Prostate gland (tissue), 2 donors: ENCODE measurements around the gene BIRC7.

Experiments used
- POLR2A ChIP-seq: fragments of 450-650 bp; IDR thresholded peaks from one replicate; pipeline ENCODE4 v1.6.1; 2016; ENCODE audit warnings: antibody characterized with exemption, mild to moderate bottlenecking
- TF ChIP-seq, protein P1 (sequence below), 4 experiments: fragments of 200-600 bp in 2 of 4; fragments of 450-650 bp in 2 of 4; sonication (generic) in 2 of 4; IDR thresholded peaks; 1 replicate in 3 of 4; 2 replicates in 1 of 4; pipeline ENCODE4 v1.5.1; 2016 to 2019; ENCODE audit warnings: antibody characterized with exemption in 4 of 4, mild to moderate bottlenecking in 2 of 4, moderate library complexity in 2 of 4

DNA sequence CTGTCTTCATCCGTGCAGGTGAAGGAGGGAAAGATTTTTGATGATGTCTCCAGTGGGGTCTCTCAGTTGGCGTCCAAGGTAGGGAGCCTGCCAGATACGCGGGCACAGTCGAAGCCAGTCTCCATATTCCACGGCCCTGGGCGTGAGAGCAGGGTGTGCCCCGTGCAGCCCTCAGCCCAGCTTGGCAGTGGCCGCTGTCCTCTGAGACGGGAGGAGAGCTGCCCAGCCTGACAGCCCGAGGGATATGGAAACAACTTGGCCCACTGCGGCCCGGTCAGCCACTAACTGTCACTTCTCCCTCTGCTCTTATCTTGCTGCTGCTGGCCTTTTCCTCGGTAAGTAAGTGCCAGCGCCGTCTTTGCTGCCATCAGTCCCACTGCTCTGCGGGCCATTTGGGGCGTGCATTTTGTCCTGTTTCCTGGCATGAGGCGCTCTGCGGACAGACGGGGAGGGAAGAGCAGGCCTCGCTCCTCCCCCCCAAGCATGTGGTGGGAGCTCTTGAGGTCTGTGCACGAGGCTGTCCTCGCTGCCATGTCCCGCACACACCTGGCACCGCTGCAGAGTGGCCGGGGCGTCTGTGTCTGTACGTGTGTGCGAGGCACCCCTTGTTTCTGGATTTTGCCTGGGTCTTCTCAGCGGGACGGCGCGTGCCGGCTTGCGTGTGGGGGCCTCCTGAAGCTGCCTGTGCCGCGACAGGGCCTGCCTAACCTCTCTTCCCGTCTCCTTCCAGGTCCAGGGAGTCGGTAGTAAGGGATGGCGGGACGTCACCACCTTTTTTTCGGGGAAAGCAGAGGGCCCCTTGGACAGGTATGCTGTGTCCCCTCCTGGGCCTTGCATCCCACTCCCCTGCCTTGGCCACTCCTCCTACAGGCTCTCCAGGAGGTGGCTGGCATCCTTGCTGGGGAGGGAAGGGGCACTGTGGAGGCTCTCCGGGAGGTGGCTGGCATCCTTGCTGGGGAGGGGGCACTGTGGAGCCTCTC is 50.2 kb downstream of the BIRC7 start:
- TF ChIP-seq, protein P1, sequence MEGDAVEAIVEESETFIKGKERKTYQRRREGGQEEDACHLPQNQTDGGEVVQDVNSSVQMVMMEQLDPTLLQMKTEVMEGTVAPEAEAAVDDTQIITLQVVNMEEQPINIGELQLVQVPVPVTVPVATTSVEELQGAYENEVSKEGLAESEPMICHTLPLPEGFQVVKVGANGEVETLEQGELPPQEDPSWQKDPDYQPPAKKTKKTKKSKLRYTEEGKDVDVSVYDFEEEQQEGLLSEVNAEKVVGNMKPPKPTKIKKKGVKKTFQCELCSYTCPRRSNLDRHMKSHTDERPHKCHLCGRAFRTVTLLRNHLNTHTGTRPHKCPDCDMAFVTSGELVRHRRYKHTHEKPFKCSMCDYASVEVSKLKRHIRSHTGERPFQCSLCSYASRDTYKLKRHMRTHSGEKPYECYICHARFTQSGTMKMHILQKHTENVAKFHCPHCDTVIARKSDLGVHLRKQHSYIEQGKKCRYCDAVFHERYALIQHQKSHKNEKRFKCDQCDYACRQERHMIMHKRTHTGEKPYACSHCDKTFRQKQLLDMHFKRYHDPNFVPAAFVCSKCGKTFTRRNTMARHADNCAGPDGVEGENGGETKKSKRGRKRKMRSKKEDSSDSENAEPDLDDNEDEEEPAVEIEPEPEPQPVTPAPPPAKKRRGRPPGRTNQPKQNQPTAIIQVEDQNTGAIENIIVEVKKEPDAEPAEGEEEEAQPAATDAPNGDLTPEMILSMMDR (IDR thresholded peaks at IDR 0.05), result no peak
- TF ChIP-seq POLR2A, result no peak
